ENCODE results near the gene TMSB10.

Gene TMSB10

DNA sequence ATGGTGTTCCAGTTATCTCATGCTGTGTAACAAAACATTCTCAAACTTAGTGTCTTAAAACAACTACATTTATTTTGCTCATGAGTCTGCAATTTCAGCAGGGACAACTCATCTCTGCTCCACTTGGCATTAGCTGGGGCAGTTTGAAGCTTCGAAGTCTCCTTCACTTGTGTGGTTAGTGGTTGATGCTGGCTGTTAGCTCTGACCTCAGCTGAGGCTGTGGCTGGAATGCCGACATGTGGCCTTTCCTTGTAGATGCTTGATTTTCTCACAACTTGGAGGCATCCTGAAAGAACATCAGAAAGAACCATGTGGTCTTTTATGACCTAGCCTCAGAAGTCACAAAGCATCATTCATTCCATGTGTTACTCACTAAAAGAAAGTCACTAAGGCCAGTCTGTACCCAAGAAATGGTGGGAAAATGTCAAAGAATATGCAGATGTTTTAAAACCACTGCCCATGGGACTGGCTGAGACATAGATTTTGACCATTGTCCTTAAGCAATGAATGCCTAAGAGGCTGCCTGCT lies 3.8 kb upstream of the TMSB10 start:
- Histone ChIP-seq H2AFZ (ENCODE audit: low read length) (no peak overlapping the region), H3K79me2 (ENCODE audit: insufficient read depth, low read length) (0 out of 2 replicates have a peak, but pooled peaks cover 5% of the 10 kb centered on the region), H3K27ac (ENCODE audit: low read depth, low read length, poor library complexity, severe bottlenecking) (no peak overlapping the region), H3K9me3 (ENCODE audit: low read length) (no peaks in the 10 kb centered on the region), H3K9ac (ENCODE audit: low read length) (no peak overlapping the region), H4K20me1 (ENCODE audit: insufficient read depth, low read length) (no peaks in the 10 kb centered on the region), H3K4me2 (ENCODE audit: low read length) (no peak overlapping the region), H3F3A (ENCODE audit: insufficient read depth, low read length) (no peaks in the 10 kb centered on the region), H3K4me1 (ENCODE audit: insufficient read depth, low read length, severe bottlenecking) (peaks cover 25% of the 10 kb centered on the region), H3K27me3 (ENCODE audit: insufficient read depth, low read length) (no peaks in the 10 kb centered on the region), H3K36me3 (ENCODE audit: insufficient read depth, low read length) (peaks cover 6% of the 10 kb centered on the region; the same call in 1 of the 2 replicates), H3K4me3 (ENCODE audit: low read depth, low read length, poor library complexity, severe bottlenecking) (no peak overlapping the region), H3K9me2 (ENCODE audit: low read depth, low read length) (no peaks in the 10 kb centered on the region)
- TF ChIP-seq EZH2 (IDR thresholded peaks at IDR 0.05; ENCODE audit: borderline replicate concordance, low read length) (no peak), CTCF (IDR thresholded peaks at IDR 0.05; ENCODE audit: low read length) (no peak)

GRCh38 chr2:84902526-84902925 lies 2.9 kb upstream of the TMSB10 start:
- 0 out of 2 replicates have a peak, but pooled peaks cover 5% of the 10 kb centered on the region for H3K79me2 ChIP-seq (ENCODE audit: insufficient read depth, low read length)
- no peaks in the 10 kb centered on the region for H4K20me1 ChIP-seq (ENCODE audit: insufficient read depth, low read length)
- no peaks in the 10 kb centered on the region for H3K9me2 ChIP-seq (ENCODE audit: low read depth, low read length)
- peaks cover 9% of the 10 kb centered on the region; the same call in 1 of the 2 replicates for H3K36me3 ChIP-seq (ENCODE audit: insufficient read depth, low read length)
- H3K4me2 ChIP-seq (ENCODE audit: low read length): no peak overlapping the region
- TF ChIP-seq CTCF (IDR thresholded peaks at IDR 0.05; ENCODE audit: low read length) (no peak), EZH2 (IDR thresholded peaks at IDR 0.05; ENCODE audit: borderline replicate concordance, low read length) (no peak)
- peaks cover 30% of the 10 kb centered on the region for H3K4me1 ChIP-seq (ENCODE audit: insufficient read depth, low read length, severe bottlenecking)
- no peak overlapping the region for H2AFZ ChIP-seq (ENCODE audit: low read length)
- H3K27ac ChIP-seq (ENCODE audit: low read depth, low read length, poor library complexity, severe bottlenecking): no peak overlapping the region
- no peaks in the 10 kb centered on the region for H3K9me3 ChIP-seq (ENCODE audit: low read length)
- H3K4me3 ChIP-seq (ENCODE audit: low read depth, low read length, poor library complexity, severe bottlenecking): no peak overlapping the region
- no peak overlapping the region for H3K9ac ChIP-seq (ENCODE audit: low read length)
- H3F3A ChIP-seq (ENCODE audit: insufficient read depth, low read length): no peaks in the 10 kb centered on the region
- H3K27me3 ChIP-seq (ENCODE audit: insufficient read depth, low read length): no peaks in the 10 kb centered on the region

GRCh38 chr2:84904151-84904550 lies 1.3 kb upstream of the TMSB10 start:
- TF ChIP-seq EZH2 (IDR thresholded peaks at IDR 0.05; ENCODE audit: borderline replicate concordance, low read length) (no peak), CTCF (IDR thresholded peaks at IDR 0.05; ENCODE audit: low read length) (no peak)
- Histone ChIP-seq H3K27ac (ENCODE audit: low read depth, low read length, poor library complexity, severe bottlenecking) (no peak overlapping the region), H3K9ac (ENCODE audit: low read length) (no peak overlapping the region), H3K9me3 (ENCODE audit: low read length) (no peaks in the 10 kb centered on the region), H3K36me3 (ENCODE audit: insufficient read depth, low read length) (peaks cover 9% of the 10 kb centered on the region; the same call in 1 of the 2 replicates), H3K79me2 (ENCODE audit: insufficient read depth, low read length) (0 out of 2 replicates have a peak, but pooled peaks cover 5% of the 10 kb centered on the region), H3K9me2 (ENCODE audit: low read depth, low read length) (no peaks in the 10 kb centered on the region), H2AFZ (ENCODE audit: low read length) (no peak overlapping the region), H3K4me3 (ENCODE audit: low read depth, low read length, poor library complexity, severe bottlenecking) (no peak overlapping the region), H3F3A (ENCODE audit: insufficient read depth, low read length) (no peaks in the 10 kb centered on the region), H4K20me1 (ENCODE audit: insufficient read depth, low read length) (no peaks in the 10 kb centered on the region), H3K4me2 (ENCODE audit: low read length) (no peak overlapping the region; the same call in 1 of the 2 replicates), H3K4me1 (ENCODE audit: insufficient read depth, low read length, severe bottlenecking) (peaks cover 17% of the 10 kb centered on the region), H3K27me3 (ENCODE audit: insufficient read depth, low read length) (no peaks in the 10 kb centered on the region)
